Fibroblast of lung (primary cell): ENCODE results near the gene CA14. TPM values are rescaled to one million over a fixed set of nuclear protein-coding genes. Genes with fewer than 3 reads are reported as not detected.
A peak's percentile ranks its signal among the peaks of the same experiment; 100 is the strongest.

Source experiments
- DNase-seq, 2 donors: peaks; one replicate each; pipeline versions ENCODE4 v3.0.0 to v3.0.0-alpha.2; 2010; ENCODE audit warnings: low read depth in 2 of 2
- H2AFZ ChIP-seq: 2 replicates; pipeline ENCODE4 v1.5.1; 2012; ENCODE audit warnings: low read length, control low read depth, inconsistent platforms
- H3K27ac ChIP-seq: 2 replicates; pipeline ENCODE4 v1.5.1; 2011; ENCODE audit warnings: low read length, control low read depth; ENCODE audit not compliant: insufficient read depth
- H3K27me3 ChIP-seq: 2 replicates; pipeline ENCODE4 v1.5.1; 2011; ENCODE audit warnings: mild to moderate bottlenecking, low read length; ENCODE audit not compliant: control insufficient read depth, insufficient read depth
- H3K36me3 ChIP-seq: 2 replicates; pipeline ENCODE4 v1.5.1; 2011; ENCODE audit warnings: low read length; ENCODE audit not compliant: control insufficient read depth, insufficient read depth
- H3K4me1 ChIP-seq: 2 replicates; pipeline ENCODE4 v1.5.1; 2011; ENCODE audit warnings: low read length; ENCODE audit not compliant: control insufficient read depth, insufficient read depth; ENCODE audit errors: extremely low read depth
- H3K4me2 ChIP-seq: 2 replicates; pipeline ENCODE4 v1.5.1; 2011; ENCODE audit warnings: low read length, control low read depth; ENCODE audit not compliant: insufficient read depth; ENCODE audit errors: extremely low read depth
- H3K4me3 ChIP-seq, 4 experiments: fragments of 200-600 bp in 1 of 4; sonication (generic) in 1 of 4; replicated peaks in 1 of 4; 2 replicates each; pipeline ENCODE4 v1.5.1; 2011 to 2016; ENCODE audit warnings: low read length in 4 of 4, low read depth in 3 of 4, mild to moderate bottlenecking in 3 of 4, control low read depth in 2 of 4, inconsistent platforms in 1 of 4, mixed read lengths in 1 of 4; ENCODE audit not compliant: insufficient read depth in 1 of 4; ENCODE audit errors: control extremely low read depth in 1 of 4
- H3K79me2 ChIP-seq: 2 replicates; pipeline ENCODE4 v1.5.1; 2012; ENCODE audit warnings: mild to moderate bottlenecking, low read length, inconsistent platforms; ENCODE audit not compliant: control insufficient read depth, insufficient read depth
- H3K9ac ChIP-seq: 2 replicates; pipeline ENCODE4 v1.5.1; 2011; ENCODE audit warnings: mild to moderate bottlenecking, low read length, control low read depth; ENCODE audit not compliant: insufficient read depth
- H3K9me3 ChIP-seq: 2 replicates; pipeline ENCODE4 v1.5.1; 2012; ENCODE audit warnings: low read depth, low read length; ENCODE audit not compliant: control insufficient read depth, insufficient read depth
- H4K20me1 ChIP-seq: 2 replicates; pipeline ENCODE4 v1.5.1; 2011; ENCODE audit warnings: low read length; ENCODE audit not compliant: control insufficient read depth, insufficient read depth; ENCODE audit errors: extremely low read depth
- EZH2 ChIP-seq: IDR thresholded peaks from 2 replicates; pipeline ENCODE4 v1.5.1; 2012; ENCODE audit warnings: low read length, control low read depth, mild to moderate bottlenecking; ENCODE audit errors: missing control alignments
- polyA plus RNA-seq, 2 donors: library from polyadenylated mRNA; depleted of rRNA in 1 of 2; stranded (reverse) in 1 of 2; unstranded in 1 of 2; fragments of >200 nt; gene quantifications; 2 replicates each; pipeline ENCODE4 v1.2.1, GENCODE V29; 2011 to 2012; ENCODE audit warnings: missing spikeins in 1 of 2
- total RNA-seq: library from RNA; depleted of rRNA; stranded (reverse); fragments of >200 nt; gene quantifications from 2 replicates; pipeline ENCODE4 v1.2.1, GENCODE V29; 2014
- TF ChIP-seq, protein P1 (sequence below), 2 donors: IDR thresholded peaks in 1 of 2; conservative IDR thresholded peaks in 1 of 2; 1 replicate in 1 of 2; 2 replicates in 1 of 2; pipeline ENCODE4 v1.5.1; 2011 to 2012; ENCODE audit warnings: low read length in 2 of 2, control low read depth in 1 of 2, inconsistent platforms in 1 of 2, low read depth in 1 of 2, mild to moderate bottlenecking in 1 of 2

Gene CA14
- total and polyA plus RNA-seq, 2 donors (not counting 1 experiment from before 2014, with no cell fraction given), result 0.08 TPM; not detected in 1

DNA sequence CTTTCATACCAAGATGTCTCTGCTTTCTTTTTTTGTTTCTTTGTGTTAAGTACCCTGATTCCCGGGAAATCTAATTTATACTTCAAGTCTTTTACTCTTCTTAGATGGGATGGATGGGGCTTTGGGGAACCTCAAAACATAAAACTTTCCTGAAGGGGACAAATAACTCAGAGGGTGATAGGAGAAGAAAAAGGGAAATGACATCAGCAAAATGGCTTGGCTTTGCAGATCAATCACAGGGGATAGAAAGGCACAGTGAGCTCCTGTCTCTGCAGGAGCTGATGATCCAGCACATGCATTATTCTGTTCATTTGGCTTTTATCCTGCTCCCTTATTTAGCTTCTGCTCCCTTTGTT lies 1.4 kb upstream of the CA14 start:
- H4K20me1 ChIP-seq, result no peaks in the 10 kb centered on the region
- H3K36me3 ChIP-seq, result no peaks in the 10 kb centered on the region
- no peak overlapping the region for H3K9ac ChIP-seq
- H3K27me3 ChIP-seq, result peaks cover 22% of the 10 kb centered on the region
- H3K9me3 ChIP-seq, result no peaks in the 10 kb centered on the region
- TF ChIP-seq, protein P1, sequence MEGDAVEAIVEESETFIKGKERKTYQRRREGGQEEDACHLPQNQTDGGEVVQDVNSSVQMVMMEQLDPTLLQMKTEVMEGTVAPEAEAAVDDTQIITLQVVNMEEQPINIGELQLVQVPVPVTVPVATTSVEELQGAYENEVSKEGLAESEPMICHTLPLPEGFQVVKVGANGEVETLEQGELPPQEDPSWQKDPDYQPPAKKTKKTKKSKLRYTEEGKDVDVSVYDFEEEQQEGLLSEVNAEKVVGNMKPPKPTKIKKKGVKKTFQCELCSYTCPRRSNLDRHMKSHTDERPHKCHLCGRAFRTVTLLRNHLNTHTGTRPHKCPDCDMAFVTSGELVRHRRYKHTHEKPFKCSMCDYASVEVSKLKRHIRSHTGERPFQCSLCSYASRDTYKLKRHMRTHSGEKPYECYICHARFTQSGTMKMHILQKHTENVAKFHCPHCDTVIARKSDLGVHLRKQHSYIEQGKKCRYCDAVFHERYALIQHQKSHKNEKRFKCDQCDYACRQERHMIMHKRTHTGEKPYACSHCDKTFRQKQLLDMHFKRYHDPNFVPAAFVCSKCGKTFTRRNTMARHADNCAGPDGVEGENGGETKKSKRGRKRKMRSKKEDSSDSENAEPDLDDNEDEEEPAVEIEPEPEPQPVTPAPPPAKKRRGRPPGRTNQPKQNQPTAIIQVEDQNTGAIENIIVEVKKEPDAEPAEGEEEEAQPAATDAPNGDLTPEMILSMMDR (conservative IDR thresholded peaks at IDR 0.05 in 1 of 2, IDR thresholded peaks at IDR 0.05 in 1 of 2; ENCODE audit: low read depth in 1 of 2, low read length in 2 of 2), result no peak
- TF ChIP-seq EZH2, result no peak
- H3K79me2 ChIP-seq, result no peaks in the 10 kb centered on the region
- peaks cover 9% of the 10 kb centered on the region for H3K4me1 ChIP-seq
- DNase-seq, result no peak
- H3K4me2 ChIP-seq, result peak overlapping the region; percentile 77
- no peak overlapping the region for H3K27ac ChIP-seq
- peak overlapping the region in 1 of 4 experiments; percentile 2 for H3K4me3 ChIP-seq
- peak overlapping the region; percentile 44 for H2AFZ ChIP-seq

- Histone ChIP-seq H3K4me2 (peak overlapping the region; percentile 77), H3K4me1 (peaks cover 9% of the 10 kb centered on the region), H3K9ac (no peak overlapping the region), H3K27ac (no peak overlapping the region), H3K9me3 (no peaks in the 10 kb centered on the region), H3K4me3 (peak overlapping the region in 1 of 4 experiments; percentile 2), H3K27me3 (peaks cover 22% of the 10 kb centered on the region), H3K36me3 (no peaks in the 10 kb centered on the region), H2AFZ (peak overlapping the region; percentile 44), H4K20me1 (no peaks in the 10 kb centered on the region), H3K79me2 (no peaks in the 10 kb centered on the region)
- DNase-seq, result peak in 1 of 2 donors; percentile 23
- TF ChIP-seq, protein P1 (conservative IDR thresholded peaks at IDR 0.05 in 1 of 2, IDR thresholded peaks at IDR 0.05 in 1 of 2; ENCODE audit: low read depth in 1 of 2, low read length in 2 of 2), result no peak
- TF ChIP-seq EZH2, result no peak
Observed at GRCh38 chr1:150256554-150257341, 826 bp upstream of the CA14 start.

- TF ChIP-seq EZH2, result no peak
- TF ChIP-seq, protein P1 (conservative IDR thresholded peaks at IDR 0.05 in 1 of 2, IDR thresholded peaks at IDR 0.05 in 1 of 2; ENCODE audit: low read depth in 1 of 2, low read length in 2 of 2), result no peak
Observed at GRCh38 chr1:150259217-150259616, 1.6 kb downstream of the CA14 start.

More at GRCh38 chr1:150259217-150259616, 1.6 kb downstream of the CA14 start:
- H3K27me3 ChIP-seq, result peaks cover 22% of the 10 kb centered on the region
- H2AFZ ChIP-seq, result no peak overlapping the region
- no peaks in the 10 kb centered on the region for H3K9me3 ChIP-seq
- H3K36me3 ChIP-seq, result no peaks in the 10 kb centered on the region
- peaks cover 9% of the 10 kb centered on the region for H3K4me1 ChIP-seq
- H3K4me3 ChIP-seq, result no peak overlapping the region
- no peak overlapping the region for H3K27ac ChIP-seq
- DNase-seq, result no peak
- H3K79me2 ChIP-seq, result no peaks in the 10 kb centered on the region
- H4K20me1 ChIP-seq, result no peaks in the 10 kb centered on the region
- H3K9ac ChIP-seq, result no peak overlapping the region
- no peak overlapping the region for H3K4me2 ChIP-seq
